K562 (cell line): ENCODE results near the gene ZNF318. TPM values are rescaled to one million over a fixed set of nuclear protein-coding genes. Genes with fewer than 3 reads are reported as not detected.

Experiments used
- ATAC-seq: fragments of 200-7000 bp; cut with Tn5 transposase; 3 replicates; pipeline ENCODE4 v1.9.1; 2020; ENCODE audit warnings: moderate library complexity
- BruUV-seq: library from RNA; stranded (reverse); fragments of 400-500 nt; replicated peaks from 2 replicates; lab custom pipeline; 2021; lab: Mats Ljungman, UMichigan
- CTCF ChIA-PET: fragments of 300-600 bp; formaldehyde crosslinking; extraction: SDS; loops from one replicate; lab custom pipeline; 2021; ENCODE audit warnings: low intra/inter-chr PET ratio; lab: Yijun Ruan, JAX
- POLR2A ChIA-PET: fragments of 300-600, 350-650 bp; sonication (Branson Sonifier 250); formaldehyde crosslinking; extraction: SDS; loops from one replicate; lab custom pipeline; 2021; ENCODE audit warnings: antibody characterized with exemption, inconsistent platforms; lab: Yijun Ruan, JAX
- DNase-seq, 4 experiments: peaks; one replicate each; pipeline versions ENCODE4 v3.0.0 to v3.0.0-alpha.2; 2011 to 2018; ENCODE audit warnings: low spot score in 3 of 4, mixed read lengths in 3 of 4; ENCODE audit errors: extremely low read depth in 1 of 4
- FAIRE-seq: peaks from 2 replicates; lab custom pipeline; 2011; peaks lifted over from hg19 to GRCh38; lab: Jason Lieb, UNC
- H2AFZ ChIP-seq: 2 replicates; pipeline ENCODE4 v1.6.0; 2011; ENCODE audit warnings: low read depth, low read length, control low read depth, inconsistent platforms
- H3K27ac ChIP-seq: fragments of 200-600 bp; 3 replicates; pipeline ENCODE4 v1.8.0; 2011; ENCODE audit warnings: low read depth, mild to moderate bottlenecking, control low read depth, inconsistent platforms, low read length, moderate library complexity, mixed read lengths; ENCODE audit errors: extremely low read depth
- H3K27me3 ChIP-seq, 2 experiments: fragments of 300-600 bp in 1 of 2; 2 replicates in 1 of 2; 3 replicates in 1 of 2; pipeline versions ENCODE4 v1.6.0 to v1.8.0; 2011; ENCODE audit warnings: inconsistent platforms in 2 of 2, low read length in 2 of 2, mild to moderate bottlenecking in 1 of 2, mixed read lengths in 1 of 2, moderate library complexity in 1 of 2; ENCODE audit not compliant: control insufficient read depth in 2 of 2, insufficient read depth in 2 of 2
- H3K36me3 ChIP-seq: fragments of 300-600 bp; 3 replicates; pipeline ENCODE4 v1.8.0; 2011; ENCODE audit warnings: mild to moderate bottlenecking, low read length, inconsistent platforms; ENCODE audit not compliant: control insufficient read depth, insufficient read depth
- H3K4me1 ChIP-seq, 2 experiments: fragments of 200-600 bp in 1 of 2; replicated peaks in 1 of 2; 2 replicates in 1 of 2; 3 replicates in 1 of 2; pipeline versions ENCODE4 v1.5.1 to v1.8.0; 2011; ENCODE audit warnings: inconsistent platforms in 2 of 2, low read length in 2 of 2, mild to moderate bottlenecking in 1 of 2, mixed read lengths in 1 of 2, moderate library complexity in 1 of 2; ENCODE audit not compliant: control insufficient read depth in 2 of 2, insufficient read depth in 2 of 2
- H3K4me2 ChIP-seq: 2 replicates; pipeline ENCODE4 v1.6.1; 2011; ENCODE audit warnings: low read length, control low read depth, inconsistent platforms, mixed read lengths; ENCODE audit not compliant: insufficient read depth
- H3K4me3 ChIP-seq: fragments of 200-600 bp; sonication (generic), shearing (Covaris generic); 2 replicates; pipeline ENCODE4 v1.5.1; 2016; ENCODE audit warnings: control low read depth, inconsistent platforms
- H3K79me2 ChIP-seq: fragments of 200-600 bp; 3 replicates; pipeline ENCODE4 v1.8.0; 2011; ENCODE audit warnings: low read length, inconsistent platforms; ENCODE audit not compliant: control insufficient read depth, insufficient read depth
- H3K9ac ChIP-seq, 2 experiments: 2 replicates each; pipeline versions ENCODE4 v1.6.0 to v1.6.1; 2011; ENCODE audit warnings: low read depth in 2 of 2, low read length in 2 of 2, control low read depth in 1 of 2, inconsistent platforms in 1 of 2, mild to moderate bottlenecking in 1 of 2, mixed read lengths in 1 of 2; ENCODE audit not compliant: insufficient read depth in 1 of 2
- H3K9me1 ChIP-seq: one replicate; pipeline ENCODE4 v1.6.0; 2011; ENCODE audit warnings: inconsistent platforms, mild to moderate bottlenecking, low read length, moderate library complexity; ENCODE audit not compliant: control insufficient read depth, insufficient read depth
- H3K9me3 ChIP-seq: replicated peaks from 2 replicates; pipeline ENCODE4 v1.5.1; 2011; ENCODE audit warnings: low read depth, low read length, inconsistent platforms; ENCODE audit not compliant: control insufficient read depth, insufficient read depth
- H4K20me1 ChIP-seq: replicated peaks from 2 replicates; pipeline ENCODE4 v1.6.1; 2011; ENCODE audit warnings: low read length, inconsistent platforms, mixed read lengths; ENCODE audit not compliant: control insufficient read depth, insufficient read depth
- BDP1 ChIP-seq: IDR thresholded peaks from 3 replicates; pipeline ENCODE4 v1.6.1; 2011; ENCODE audit not compliant: insufficient read length, insufficient read depth
- CBFA2T3 ChIP-seq: fragments of 450-650 bp; IDR thresholded peaks from 2 replicates; pipeline ENCODE4 v1.6.1; 2017
- GTF2F1 ChIP-seq: IDR thresholded peaks from 2 replicates; pipeline ENCODE4 v1.6.1; 2011; ENCODE audit warnings: low read depth, low read length, improper control_type of control experiment
- HMG20B ChIP-seq: fragments of 250-450 bp; sonication (Bioruptor Pico); IDR thresholded peaks from 2 replicates; pipeline ENCODE4 v1.5.0; 2021; ENCODE audit warnings: mild to moderate bottlenecking
- MTF1 ChIP-seq: fragments of 250-450 bp; sonication (Bioruptor Pico); IDR thresholded peaks from 2 replicates; pipeline ENCODE4 v1.9.0; 2021; ENCODE audit warnings: moderate library complexity, mild to moderate bottlenecking, inconsistent platforms, borderline replicate concordance
- MYNN ChIP-seq, 2 experiments: sonication (generic); formaldehyde crosslinking in 1 of 2; IDR thresholded peaks; 2 replicates each; pipeline versions ENCODE4 v1.5.0 to v1.6.1; 2016 to 2020; ENCODE audit warnings: antibody characterized with exemption in 1 of 2, missing genetic modification reagents in 1 of 2
- SAP30 ChIP-seq: fragments of 200-600 bp; sonication (generic); IDR thresholded peaks from 2 replicates; pipeline ENCODE4 v1.6.1; 2012; ENCODE audit warnings: borderline replicate concordance, low read depth, mild to moderate bottlenecking, moderate library complexity, low read length, control low read depth, inconsistent platforms; ENCODE audit not compliant: insufficient read depth, poor library complexity, severe bottlenecking
- SPI1 ChIP-seq: IDR thresholded peaks from 2 replicates; pipeline ENCODE4 v1.6.1; 2011; ENCODE audit warnings: low read depth, low read length, control low read depth, borderline replicate concordance
- ZBED1 ChIP-seq: IDR thresholded peaks from 2 replicates; pipeline ENCODE4 v1.6.1; 2014
- ZBTB8A ChIP-seq: fragments of 450-650 bp; IDR thresholded peaks from 2 replicates; pipeline ENCODE4 v1.6.1; 2018; ENCODE audit warnings: mild to moderate bottlenecking, moderate library complexity; ENCODE audit not compliant: partially characterized antibody
- ZKSCAN8 ChIP-seq: fragments of 200-800 bp; sonication (Bioruptor generic); IDR thresholded peaks from 2 replicates; pipeline ENCODE4 v1.6.1; 2016; ENCODE audit warnings: missing genetic modification characterization, missing compliant biosample characterization
- ZNF282 ChIP-seq: sonication (generic); formaldehyde crosslinking; IDR thresholded peaks from 2 replicates; pipeline ENCODE4 v1.8.1; 2023; ENCODE audit warnings: missing genetic modification reagents
- WGBS: fragments of 100-300 bp; shearing (Covaris generic); methylation state at CpG from one replicate; pipeline ENCODE4 v1.1.6; 2016; ENCODE audit warnings: low coverage, mixed read lengths; ENCODE audit not compliant: insufficient coverage; ENCODE audit errors: missing lambda C conversion rate; 5-methylcytosine and 5-hydroxymethylcytosine counted together
- in situ Hi-C: fragments of 300-500 bp; cut with MboI; formaldehyde crosslinking; loops from 4 replicates; pipeline ENCODE4 v1.15.0; 2018; ENCODE audit warnings: inconsistent platforms, mixed read lengths
- intact Hi-C: fragments of 100-400 bp; cut with micrococcal nuclease; formaldehyde crosslinking; loops from 2 replicates; pipeline ENCODE4 v1.14.2; 2022
- polyA plus RNA-seq, 8 experiments: library from polyadenylated mRNA; depleted of rRNA in 4 of 8; stranded (reverse) in 5 of 8; unstranded in 3 of 8; fragments of >200 nt; fragmentation: Nextera tagmentation in 2 of 8; fragmentation: Illumina TruSeq in 1 of 8; extraction: Ambion mirVana in 2 of 8; extraction: Trizol in 1 of 8; gene quantifications; 2 replicates each; pipeline versions ENCODE4 v1.2.1 to v1.2.3, GENCODE V29; 2011 to 2014; ENCODE audit warnings: inconsistent platforms in 1 of 8, missing spikeins in 1 of 8
- total RNA-seq, 7 experiments: library from RNA; depleted of rRNA in 6 of 7; stranded (reverse); fragments of >200 nt in 6 of 7; fragmentation: Illumina TruSeq in 2 of 7; extraction: Trizol in 2 of 7; gene quantifications; 2 replicates each; pipeline versions ENCODE4 v1.2.1 to v1.2.3, GENCODE V29; 2011 to 2021; ENCODE audit warnings: low replicate concordance in 1 of 7
- TF ChIP-seq, protein P1 (sequence below): fragments of 250-450 bp; sonication (Bioruptor Pico); IDR thresholded peaks from 2 replicates; pipeline ENCODE4 v1.4.0; 2020; ENCODE audit warnings: borderline replicate concordance
- TF ChIP-seq, protein P2 (sequence below): fragments of 450-650 bp; IDR thresholded peaks from 2 replicates; pipeline ENCODE4 v1.7.0; 2016; ENCODE audit warnings: borderline replicate concordance
- TF ChIP-seq, protein P3 (sequence below): fragments of 250-450 bp; sonication (Bioruptor Pico); IDR thresholded peaks from 2 replicates; pipeline ENCODE4 v1.5.0; 2021

Gene ZNF318
- total and polyA plus RNA-seq, 9 of the 15 experiments (the other 6 are each of a cell fraction or from before 2014, with no cell fraction given) = 3.2 to 19.0 (median 9.2) TPM

DNA sequence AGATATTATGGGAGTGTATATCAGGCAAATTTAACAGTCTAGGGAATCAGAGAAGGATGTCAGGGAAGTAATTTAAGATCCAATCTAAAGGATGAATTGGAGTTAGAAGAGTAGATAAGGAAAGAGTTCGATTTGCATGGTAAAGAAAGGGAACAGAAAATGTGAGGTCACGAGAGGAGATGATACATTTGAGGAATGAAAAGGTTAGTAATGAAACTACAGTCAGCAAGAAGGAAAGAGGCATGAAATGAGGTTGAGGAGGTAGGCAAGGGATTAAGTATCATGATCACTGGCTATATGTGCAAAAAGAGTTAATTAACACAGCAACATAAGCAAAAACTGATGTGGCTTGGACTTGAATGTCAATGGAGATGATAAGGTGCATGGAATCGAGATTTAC is 22.4 kb downstream of the ZNF318 start:
- H3K9ac ChIP-seq = no peak overlapping the region
- TF ChIP-seq HMG20B (CRISPR knock-in tag) (no peak), ZBTB8A (no peak), ZBED1 (no peak), BDP1 (no peak), ZNF282 (CRISPR knock-in tag) (no peak), ZKSCAN8 (CRISPR knock-in tag) (no peak), GTF2F1 (no peak), MYNN (IDR thresholded peaks at IDR 0.05) (no peak), MYNN (CRISPR knock-in tag; IDR thresholded peaks at IDR 0.05) (no peak), SPI1 (no peak), SAP30 (no peak), CBFA2T3 (no peak), MTF1 (CRISPR knock-in tag) (no peak)
- TF ChIP-seq, protein P1, sequence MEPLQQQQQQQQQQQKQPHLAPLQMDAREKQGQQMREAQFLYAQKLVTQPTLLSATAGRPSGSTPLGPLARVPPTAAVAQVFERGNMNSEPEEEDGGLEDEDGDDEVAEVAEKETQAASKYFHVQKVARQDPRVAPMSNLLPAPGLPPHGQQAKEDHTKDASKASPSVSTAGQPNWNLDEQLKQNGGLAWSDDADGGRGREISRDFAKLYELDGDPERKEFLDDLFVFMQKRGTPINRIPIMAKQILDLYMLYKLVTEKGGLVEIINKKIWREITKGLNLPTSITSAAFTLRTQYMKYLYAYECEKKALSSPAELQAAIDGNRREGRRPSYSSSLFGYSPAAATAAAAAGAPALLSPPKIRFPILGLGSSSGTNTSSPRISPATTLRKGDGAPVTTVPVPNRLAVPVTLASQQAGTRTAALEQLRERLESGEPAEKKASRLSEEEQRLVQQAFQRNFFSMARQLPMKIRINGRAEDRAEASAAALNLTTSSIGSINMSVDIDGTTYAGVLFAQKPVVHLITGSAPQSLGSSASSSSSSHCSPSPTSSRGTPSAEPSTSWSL (CRISPR knock-in tag) = no peak
- TF ChIP-seq, protein P2, sequence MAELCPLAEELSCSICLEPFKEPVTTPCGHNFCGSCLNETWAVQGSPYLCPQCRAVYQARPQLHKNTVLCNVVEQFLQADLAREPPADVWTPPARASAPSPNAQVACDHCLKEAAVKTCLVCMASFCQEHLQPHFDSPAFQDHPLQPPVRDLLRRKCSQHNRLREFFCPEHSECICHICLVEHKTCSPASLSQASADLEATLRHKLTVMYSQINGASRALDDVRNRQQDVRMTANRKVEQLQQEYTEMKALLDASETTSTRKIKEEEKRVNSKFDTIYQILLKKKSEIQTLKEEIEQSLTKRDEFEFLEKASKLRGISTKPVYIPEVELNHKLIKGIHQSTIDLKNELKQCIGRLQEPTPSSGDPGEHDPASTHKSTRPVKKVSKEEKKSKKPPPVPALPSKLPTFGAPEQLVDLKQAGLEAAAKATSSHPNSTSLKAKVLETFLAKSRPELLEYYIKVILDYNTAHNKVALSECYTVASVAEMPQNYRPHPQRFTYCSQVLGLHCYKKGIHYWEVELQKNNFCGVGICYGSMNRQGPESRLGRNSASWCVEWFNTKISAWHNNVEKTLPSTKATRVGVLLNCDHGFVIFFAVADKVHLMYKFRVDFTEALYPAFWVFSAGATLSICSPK = no peak
- TF ChIP-seq, protein P3, sequence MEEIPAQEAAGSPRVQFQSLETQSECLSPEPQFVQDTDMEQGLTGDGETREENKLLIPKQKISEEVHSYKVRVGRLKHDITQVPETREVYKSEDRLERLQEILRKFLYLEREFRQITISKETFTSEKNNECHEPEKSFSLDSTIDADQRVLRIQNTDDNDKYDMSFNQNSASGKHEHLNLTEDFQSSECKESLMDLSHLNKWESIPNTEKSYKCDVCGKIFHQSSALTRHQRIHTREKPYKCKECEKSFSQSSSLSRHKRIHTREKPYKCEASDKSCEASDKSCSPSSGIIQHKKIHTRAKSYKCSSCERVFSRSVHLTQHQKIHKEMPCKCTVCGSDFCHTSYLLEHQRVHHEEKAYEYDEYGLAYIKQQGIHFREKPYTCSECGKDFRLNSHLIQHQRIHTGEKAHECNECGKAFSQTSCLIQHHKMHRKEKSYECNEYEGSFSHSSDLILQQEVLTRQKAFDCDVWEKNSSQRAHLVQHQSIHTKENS (CRISPR knock-in tag) = no peak
- H3K27ac ChIP-seq = no peak overlapping the region
- intact Hi-C loops = no loop called here
- peaks cover 66% of the 10 kb centered on the region for H3K36me3 ChIP-seq
- H3K9me1 ChIP-seq = no peaks in the 10 kb centered on the region
- CTCF ChIA-PET = no interaction called here
- 38% methylated on average over 3 of the region's 3 CpGs for WGBS
- H3K4me3 ChIP-seq = no peak overlapping the region
- in situ Hi-C loops = no loop called here
- no peaks in the 10 kb centered on the region; a peak in 1 of 5 replicates for H3K4me1 ChIP-seq
- H4K20me1 ChIP-seq = no peaks in the 10 kb centered on the region
- no peak overlapping the region for H3K4me2 ChIP-seq
- no TSS peak for BruUV-seq
- FAIRE-seq (no peak), DNase-seq (no peak), ATAC-seq (no peak)
- no peak overlapping the region for H2AFZ ChIP-seq
- no peaks in the 10 kb centered on the region for H3K79me2 ChIP-seq
- no peaks in the 10 kb centered on the region for H3K9me3 ChIP-seq
- POLR2A ChIA-PET = no interaction called here
- no peaks in the 10 kb centered on the region for H3K27me3 ChIP-seq
